HG02943 (cell line): ENCODE measurements around the gene B9D1.
A peak's percentile ranks its signal among the peaks of the same experiment; 100 is the strongest.

Source experiments
- ATAC-seq: cut with Tn5 transposase; IDR thresholded peaks from one replicate; pipeline ENCODE4 v1.9.1; 2021; ENCODE audit warnings: mild to moderate bottlenecking, low read depth, moderate library complexity; ENCODE audit not compliant: unreplicated experiment

Gene B9D1, protein sequence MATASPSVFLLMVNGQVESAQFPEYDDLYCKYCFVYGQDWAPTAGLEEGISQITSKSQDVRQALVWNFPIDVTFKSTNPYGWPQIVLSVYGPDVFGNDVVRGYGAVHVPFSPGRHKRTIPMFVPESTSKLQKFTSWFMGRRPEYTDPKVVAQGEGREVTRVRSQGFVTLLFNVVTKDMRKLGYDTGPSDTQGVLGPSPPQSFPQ

DNA sequence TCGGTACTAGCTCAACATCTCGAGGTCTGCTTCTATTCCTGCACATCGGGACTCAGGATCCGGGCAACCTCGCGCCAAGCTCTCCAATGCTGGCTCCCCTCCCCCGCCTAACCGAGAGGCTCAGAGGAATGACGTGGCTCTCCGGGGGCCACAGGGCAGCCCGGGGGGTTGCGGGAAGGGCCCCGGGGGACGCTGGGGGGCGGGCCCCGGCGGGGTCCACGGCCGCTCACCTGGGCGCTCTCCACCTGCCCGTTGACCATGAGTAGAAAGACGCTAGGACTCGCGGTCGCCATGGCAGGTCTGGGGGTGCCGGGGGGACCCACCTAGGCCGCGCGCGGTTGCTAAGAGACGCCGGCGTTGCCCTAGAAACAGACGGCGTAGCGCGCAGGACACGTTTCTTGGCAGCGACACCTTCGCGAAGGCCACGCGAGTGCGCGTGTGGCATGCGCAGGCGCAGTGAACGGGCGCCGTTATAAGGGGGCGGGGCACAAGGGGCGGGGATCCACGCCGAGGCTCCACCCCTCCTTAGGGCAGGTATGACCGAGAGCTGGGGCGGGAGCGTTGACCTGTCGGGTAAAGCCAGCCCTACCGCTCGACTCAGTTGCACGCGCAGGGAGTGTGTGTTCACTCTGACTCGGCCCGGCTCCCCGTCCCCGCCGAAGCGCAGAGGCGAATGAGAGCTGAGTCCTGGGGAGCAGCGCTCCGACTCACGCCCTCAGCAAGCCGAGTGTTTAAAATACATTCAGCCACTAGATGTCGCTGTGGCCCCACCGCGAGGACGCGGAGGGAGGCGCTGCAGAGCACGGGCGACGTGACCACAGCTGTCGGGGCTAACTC lies at the start of gene B9D1:
TSS of gene B9D1 (minus strand) at position 447 of the 837 bp plus-strand sequence. CDS start at position 293, 154 bp downstream.
- peak; percentile 77 for ATAC-seq

DNA sequence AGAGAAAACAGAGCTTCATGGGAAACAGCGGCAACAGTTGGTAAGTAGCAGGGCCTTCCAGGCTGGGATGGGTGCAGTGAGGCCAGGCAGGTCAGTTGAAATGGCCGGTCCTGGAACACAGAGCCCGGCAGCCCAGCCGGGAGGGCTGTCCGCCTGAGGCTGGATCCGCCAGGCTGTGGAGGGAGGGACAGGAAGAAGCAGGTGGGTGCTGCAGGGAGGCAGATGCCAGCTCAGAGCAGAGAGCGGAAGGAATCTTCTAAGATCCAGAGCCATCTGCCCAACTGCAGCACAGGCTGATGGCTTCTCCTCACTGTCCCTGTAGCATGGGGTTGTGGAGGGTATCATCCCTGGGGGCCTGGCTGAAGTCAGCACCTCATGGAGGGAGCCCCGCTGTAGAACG lies 49.1 kb upstream of the B9D1 start:
- no peak for ATAC-seq

GRCh38 chr17:19410875-19411620 lies 48.5 kb upstream of the B9D1 start, which contains the start of gene RNF112:
Gene RNF112, plus strand, starts transcription at chr17:19411232. Its CDS starts 177 bp downstream, at chr17:19411409.
- no peak for ATAC-seq

GRCh38 chr17:19410091-19410490 lies 47.6 kb upstream of the B9D1 start:
- no peak for ATAC-seq

- no peak for ATAC-seq
Observed at GRCh38 chr17:19409509-19409908, 47.0 kb upstream of the B9D1 start.

- ATAC-seq = no peak
Observed at GRCh38 chr17:19409066-19409465, 46.5 kb upstream of the B9D1 start.

DNA sequence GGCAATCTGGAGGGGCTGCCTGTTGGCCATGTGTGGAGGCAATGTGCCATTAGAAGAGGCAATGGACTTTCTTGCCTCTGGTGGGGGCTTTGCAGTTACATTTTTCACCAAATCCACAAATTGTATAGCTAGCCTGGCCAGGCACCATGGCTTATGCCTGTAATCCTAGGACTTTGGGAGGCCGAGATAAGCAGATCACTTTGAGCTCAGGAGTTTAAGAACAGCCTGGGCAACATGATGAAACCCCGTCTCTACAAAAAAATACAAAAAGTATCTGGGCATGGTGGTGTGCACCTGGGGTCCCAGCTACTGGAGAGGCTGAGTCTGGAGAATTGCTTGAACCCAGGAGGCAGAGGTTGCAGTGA lies 45.8 kb upstream of the B9D1 start:
- no peak for ATAC-seq

- ATAC-seq = no peak
Observed at GRCh38 chr17:19407601-19408345, 45.2 kb upstream of the B9D1 start.

GRCh38 chr17:19405114-19405513 lies 42.6 kb upstream of the B9D1 start:
- ATAC-seq = no peak

DNA sequence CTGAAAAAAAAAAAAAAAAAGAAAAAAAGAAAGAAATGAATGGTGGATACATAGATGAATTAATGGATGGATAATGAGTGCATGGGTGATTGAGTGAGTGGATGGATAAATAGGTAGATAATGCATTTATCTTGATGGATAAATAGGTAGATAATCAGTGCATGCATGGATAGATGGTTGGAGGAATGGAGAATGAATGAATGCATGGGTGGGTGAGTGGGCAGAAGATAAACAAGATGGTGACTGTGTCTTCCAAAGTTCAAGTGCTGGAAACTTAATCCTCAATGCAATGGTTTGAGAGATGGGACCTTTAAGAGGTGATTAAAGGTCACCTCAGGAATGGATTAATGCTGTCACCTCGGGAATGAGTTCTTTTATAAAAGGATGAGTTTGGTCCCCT lies 41.7 kb upstream of the B9D1 start:
- no peak for ATAC-seq

DNA sequence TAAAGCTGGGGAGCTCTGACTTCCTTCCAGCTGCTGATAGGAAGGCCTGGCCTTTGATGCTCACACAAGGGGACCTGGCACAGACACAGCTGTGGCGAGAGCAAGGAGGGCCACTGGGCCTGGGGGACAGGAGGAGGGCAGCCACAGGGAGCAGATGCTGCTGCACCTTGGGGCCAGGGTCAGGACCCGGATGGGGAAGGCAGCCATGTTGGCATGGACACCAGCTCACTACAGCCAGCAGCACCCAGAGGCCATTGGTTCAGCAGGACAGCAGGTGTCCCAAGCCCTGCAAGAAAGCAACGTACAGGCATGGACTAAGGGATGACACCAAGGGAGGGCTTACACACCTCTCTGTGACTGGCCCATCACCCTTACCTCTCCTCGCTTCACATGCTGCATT lies 40.5 kb upstream of the B9D1 start:
- ATAC-seq = no peak

GRCh38 chr17:19402171-19402570 lies 39.6 kb upstream of the B9D1 start:
- no peak for ATAC-seq

DNA sequence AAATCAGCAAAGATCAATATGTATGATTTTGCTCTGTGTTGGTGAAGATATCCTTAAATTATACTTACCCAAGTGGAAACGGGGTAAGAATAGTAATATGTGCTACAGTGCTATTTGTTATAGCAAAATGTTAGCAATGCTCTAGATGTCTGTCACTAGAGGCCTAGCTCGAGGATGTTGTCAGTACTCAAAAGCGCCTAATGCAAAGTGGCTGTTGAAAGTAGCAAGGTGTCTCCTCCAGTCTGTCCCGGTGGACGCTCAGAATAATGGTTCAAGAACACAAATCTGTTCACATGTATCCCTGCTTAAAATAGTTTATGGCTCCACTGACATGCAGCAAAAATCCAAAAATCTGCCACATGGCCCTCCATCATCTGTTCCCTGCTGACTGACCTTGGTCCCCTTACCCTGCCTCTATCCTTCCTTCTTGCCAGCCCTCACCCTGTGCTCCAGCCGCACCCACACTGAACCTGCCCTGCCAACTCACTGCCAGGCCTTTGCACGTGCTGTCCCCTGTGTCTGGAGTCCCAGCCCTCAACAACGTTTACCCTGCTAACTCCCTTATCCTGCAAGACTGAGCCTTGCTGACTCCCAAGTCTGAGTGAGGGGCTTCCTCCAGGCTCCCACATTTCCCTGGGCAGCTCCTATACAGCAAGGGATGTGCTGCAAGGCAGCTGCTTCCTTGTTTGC lies 38.9 kb upstream of the B9D1 start:
- no peak for ATAC-seq

DNA sequence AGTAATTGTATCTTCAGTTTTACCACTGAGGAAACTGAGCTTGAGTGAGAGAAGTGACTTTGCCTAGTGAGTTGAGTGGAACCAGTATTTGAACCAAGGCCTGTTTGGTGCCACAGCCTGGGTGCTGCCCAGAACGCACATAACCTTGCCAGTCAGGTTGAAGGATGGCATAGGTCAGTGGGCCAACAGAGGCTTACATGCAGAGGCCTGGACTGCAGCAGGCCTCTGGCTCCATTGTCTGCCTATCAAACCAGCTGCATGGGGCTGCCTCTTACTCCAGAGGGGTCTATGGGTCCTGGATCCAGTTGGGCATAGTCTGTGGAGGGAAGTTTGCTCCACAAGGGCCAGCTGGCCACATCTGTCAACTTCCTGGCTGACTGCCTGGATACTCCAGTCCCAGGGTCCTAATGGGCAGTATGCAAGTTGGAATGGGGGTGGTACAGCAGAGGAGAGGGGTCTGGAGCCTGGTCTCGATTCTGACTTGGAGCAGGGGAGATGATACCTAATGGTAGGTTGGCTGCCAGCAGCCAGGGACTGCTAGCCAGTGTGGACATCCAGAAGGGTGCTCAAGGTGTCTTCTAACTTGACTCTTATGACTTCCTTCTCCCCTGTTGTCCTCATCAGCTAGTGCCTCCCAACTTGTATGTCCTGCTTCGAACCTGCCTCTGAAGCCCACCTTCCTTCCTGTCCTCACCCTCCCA lies 37.4 kb upstream of the B9D1 start:
- ATAC-seq = no peak

- ATAC-seq = no peak
Observed at GRCh38 chr17:19398301-19399181, 36.0 kb upstream of the B9D1 start.

DNA sequence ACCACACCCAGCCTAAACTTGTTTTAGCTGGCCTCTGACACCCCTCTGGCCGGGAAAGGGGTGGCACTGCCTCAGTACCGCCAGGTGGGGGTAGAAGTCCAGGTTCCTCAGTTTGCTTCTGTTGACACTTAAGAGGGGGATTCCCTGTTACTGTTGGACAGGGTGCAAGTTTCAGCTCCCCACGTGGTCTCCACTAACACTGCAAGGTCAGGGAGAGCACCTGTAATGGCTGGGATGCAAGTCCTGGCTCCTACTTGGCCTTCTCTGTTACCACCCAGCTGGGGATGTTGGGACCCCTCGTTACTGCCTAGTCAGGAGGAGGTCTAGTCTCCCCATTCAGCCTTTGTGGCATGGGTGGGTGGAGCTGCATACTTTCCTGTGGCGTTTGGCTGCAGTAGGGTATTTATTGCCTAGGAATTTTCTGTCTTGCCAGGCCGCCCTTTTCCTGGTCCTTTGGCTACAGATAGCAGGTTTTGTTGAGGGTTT lies 35.1 kb upstream of the B9D1 start:
- ATAC-seq = no peak

GRCh38 chr17:19392303-19392702 lies 29.8 kb upstream of the B9D1 start:
- no peak for ATAC-seq

DNA sequence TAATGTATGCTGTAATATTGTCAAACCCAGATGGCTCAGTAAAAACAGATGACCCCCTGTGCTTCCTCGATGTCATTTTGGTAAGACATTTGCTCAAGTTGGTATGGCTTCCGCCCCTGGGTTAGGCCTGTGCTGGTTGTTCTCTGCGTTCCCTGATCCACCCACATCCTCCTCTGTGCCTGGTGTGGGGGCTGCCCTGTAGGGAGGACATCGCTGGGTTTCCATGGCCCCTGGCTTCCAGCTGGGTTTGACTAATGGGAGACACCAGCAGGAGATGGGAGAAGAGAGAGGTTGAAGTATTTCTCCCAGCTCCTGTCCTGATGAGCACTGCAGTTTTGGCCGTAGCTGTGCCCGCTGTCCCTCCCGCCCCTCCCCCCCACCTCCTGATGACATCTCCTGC lies 28.9 kb upstream of the B9D1 start:
- no peak for ATAC-seq
